ENCODE data around the gene TTC17.

Gene TTC17

GRCh38 chr11:43356336-43356735 is 2.4 kb upstream of the TTC17 start:
- no peak overlapping the region for H3K4me3 ChIP-seq (ENCODE audit: extremely low read depth, insufficient read depth, low read length, poor library complexity, severe bottlenecking)
- H3K27ac ChIP-seq (ENCODE audit: low read depth, low read length, severe bottlenecking) = no peak overlapping the region
- H3K4me1 ChIP-seq (ENCODE audit: control insufficient read depth, insufficient read depth, low read length, poor library complexity, severe bottlenecking) = peaks cover 4% of the 10 kb centered on the region
- no peaks in the 10 kb centered on the region for H3K9me3 ChIP-seq (ENCODE audit: control insufficient read depth, low read length)
- H3K36me3 ChIP-seq (ENCODE audit: control insufficient read depth, insufficient read depth, low read length) = no peaks in the 10 kb centered on the region

- Histone ChIP-seq H3K9me3 (ENCODE audit: control insufficient read depth, low read length) (no peaks in the 10 kb centered on the region), H3K36me3 (ENCODE audit: control insufficient read depth, insufficient read depth, low read length) (peaks cover 11% of the 10 kb centered on the region), H3K4me1 (ENCODE audit: control insufficient read depth, insufficient read depth, low read length, poor library complexity, severe bottlenecking) (peaks cover 4% of the 10 kb centered on the region), H3K27ac (ENCODE audit: low read depth, low read length, severe bottlenecking) (peak overlapping the region; percentile 91), H3K4me3 (ENCODE audit: extremely low read depth, insufficient read depth, low read length, poor library complexity, severe bottlenecking) (peak overlapping the region; percentile 85)
- 16 to 33% methylated on average over 10 to 15 of the region's 16 CpGs for WGBS, 2 experiments (ENCODE audit: insufficient coverage in 2 of 2)
Measured at GRCh38 chr11:43358279-43358800, 380 bp upstream of the TTC17 start.

GRCh38 chr11:43359422-43359818 is 700 bp downstream of the TTC17 start:
- peaks cover 4% of the 10 kb centered on the region for H3K4me1 ChIP-seq (ENCODE audit: control insufficient read depth, insufficient read depth, low read length, poor library complexity, severe bottlenecking)
- peaks cover 15% of the 10 kb centered on the region for H3K36me3 ChIP-seq (ENCODE audit: control insufficient read depth, insufficient read depth, low read length)
- H3K27ac ChIP-seq (ENCODE audit: low read depth, low read length, severe bottlenecking) = peak overlapping the region; percentile 91
- WGBS, 2 experiments (ENCODE audit: insufficient coverage in 2 of 2) = 0 to 2% methylated on average over 10 to 14 of the region's 14 CpGs
- peak overlapping the region; percentile 85 for H3K4me3 ChIP-seq (ENCODE audit: extremely low read depth, insufficient read depth, low read length, poor library complexity, severe bottlenecking)
- H3K9me3 ChIP-seq (ENCODE audit: control insufficient read depth, low read length) = no peaks in the 10 kb centered on the region

- H3K4me3 ChIP-seq (ENCODE audit: extremely low read depth, insufficient read depth, low read length, poor library complexity, severe bottlenecking) = peak overlapping the region; percentile 85
- WGBS, 2 experiments (ENCODE audit: insufficient coverage in 2 of 2) = no CpG with 5 or more reads among the region's 1 CpG
- peaks cover 22% of the 10 kb centered on the region for H3K36me3 ChIP-seq (ENCODE audit: control insufficient read depth, insufficient read depth, low read length)
- H3K4me1 ChIP-seq (ENCODE audit: control insufficient read depth, insufficient read depth, low read length, poor library complexity, severe bottlenecking) = peaks cover 4% of the 10 kb centered on the region
- no peaks in the 10 kb centered on the region for H3K9me3 ChIP-seq (ENCODE audit: control insufficient read depth, low read length)
- no peak overlapping the region for H3K27ac ChIP-seq (ENCODE audit: low read depth, low read length, severe bottlenecking)
Measured at GRCh38 chr11:43360361-43361032, 1.8 kb downstream of the TTC17 start.

GRCh38 chr11:43366677-43367076 is 8.0 kb downstream of the TTC17 start:
- no peak overlapping the region for H3K4me3 ChIP-seq (ENCODE audit: extremely low read depth, insufficient read depth, low read length, poor library complexity, severe bottlenecking)
- H3K36me3 ChIP-seq (ENCODE audit: control insufficient read depth, insufficient read depth, low read length) = peaks cover 46% of the 10 kb centered on the region
- 96% methylated on average over 4 to 5 of the region's 5 CpGs for WGBS, 2 experiments (ENCODE audit: insufficient coverage in 2 of 2)
- no peak overlapping the region for H3K27ac ChIP-seq (ENCODE audit: low read depth, low read length, severe bottlenecking)
- H3K9me3 ChIP-seq (ENCODE audit: control insufficient read depth, low read length) = no peaks in the 10 kb centered on the region
- peaks cover 5% of the 10 kb centered on the region for H3K4me1 ChIP-seq (ENCODE audit: control insufficient read depth, insufficient read depth, low read length, poor library complexity, severe bottlenecking)

- no peaks in the 10 kb centered on the region for H3K9me3 ChIP-seq (ENCODE audit: control insufficient read depth, low read length)
- H3K27ac ChIP-seq (ENCODE audit: low read depth, low read length, severe bottlenecking) = no peak overlapping the region
- peaks cover 5% of the 10 kb centered on the region for H3K4me1 ChIP-seq (ENCODE audit: control insufficient read depth, insufficient read depth, low read length, poor library complexity, severe bottlenecking)
- H3K4me3 ChIP-seq (ENCODE audit: extremely low read depth, insufficient read depth, low read length, poor library complexity, severe bottlenecking) = no peak overlapping the region
- peaks cover 44% of the 10 kb centered on the region for H3K36me3 ChIP-seq (ENCODE audit: control insufficient read depth, insufficient read depth, low read length)
- WGBS, 2 experiments (ENCODE audit: insufficient coverage in 2 of 2) = 95 to 98% methylated on average over 6 to 7 of the region's 7 CpGs
Measured at GRCh38 chr11:43367382-43368178, 8.9 kb downstream of the TTC17 start.

- no peaks in the 10 kb centered on the region for H3K9me3 ChIP-seq (ENCODE audit: control insufficient read depth, low read length)
- peaks cover 22% of the 10 kb centered on the region for H3K36me3 ChIP-seq (ENCODE audit: control insufficient read depth, insufficient read depth, low read length)
- H3K4me3 ChIP-seq (ENCODE audit: extremely low read depth, insufficient read depth, low read length, poor library complexity, severe bottlenecking) = no peak overlapping the region
- H3K27ac ChIP-seq (ENCODE audit: low read depth, low read length, severe bottlenecking) = no peak overlapping the region
- WGBS, 2 experiments (ENCODE audit: insufficient coverage in 2 of 2) = 100% methylated on average over 2 of the region's 2 CpGs; no CpG with 5 or more reads in 1 of the 2 experiments
- no peaks in the 10 kb centered on the region for H3K4me1 ChIP-seq (ENCODE audit: control insufficient read depth, insufficient read depth, low read length, poor library complexity, severe bottlenecking)
Measured at GRCh38 chr11:43376065-43376464, 17.3 kb downstream of the TTC17 start.

- H3K4me3 ChIP-seq (ENCODE audit: extremely low read depth, insufficient read depth, low read length, poor library complexity, severe bottlenecking) = no peak overlapping the region
- H3K36me3 ChIP-seq (ENCODE audit: control insufficient read depth, insufficient read depth, low read length) = peaks cover 23% of the 10 kb centered on the region
- no peaks in the 10 kb centered on the region for H3K9me3 ChIP-seq (ENCODE audit: control insufficient read depth, low read length)
- WGBS, 2 experiments (ENCODE audit: insufficient coverage in 2 of 2) = 100% methylated on average over 1 of the region's 2 CpGs; no CpG with 5 or more reads in 1 of the 2 experiments
- no peak overlapping the region for H3K27ac ChIP-seq (ENCODE audit: low read depth, low read length, severe bottlenecking)
- H3K4me1 ChIP-seq (ENCODE audit: control insufficient read depth, insufficient read depth, low read length, poor library complexity, severe bottlenecking) = no peaks in the 10 kb centered on the region
Measured at GRCh38 chr11:43376594-43376993, 17.9 kb downstream of the TTC17 start.

- no peak overlapping the region for H3K27ac ChIP-seq (ENCODE audit: low read depth, low read length, severe bottlenecking)
- no peaks in the 10 kb centered on the region for H3K4me1 ChIP-seq (ENCODE audit: control insufficient read depth, insufficient read depth, low read length, poor library complexity, severe bottlenecking)
- H3K9me3 ChIP-seq (ENCODE audit: control insufficient read depth, low read length) = no peaks in the 10 kb centered on the region
- no peak overlapping the region for H3K4me3 ChIP-seq (ENCODE audit: extremely low read depth, insufficient read depth, low read length, poor library complexity, severe bottlenecking)
- H3K36me3 ChIP-seq (ENCODE audit: control insufficient read depth, insufficient read depth, low read length) = peaks cover 21% of the 10 kb centered on the region
Measured at GRCh38 chr11:43377389-43377788, 18.7 kb downstream of the TTC17 start.

GRCh38 chr11:43378897-43379296 is 20.2 kb downstream of the TTC17 start:
- no peaks in the 10 kb centered on the region for H3K4me1 ChIP-seq (ENCODE audit: control insufficient read depth, insufficient read depth, low read length, poor library complexity, severe bottlenecking)
- WGBS, 2 experiments (ENCODE audit: insufficient coverage in 2 of 2) = 94% methylated on average over 3 of the region's 3 CpGs; no CpG with 5 or more reads in 1 of the 2 experiments
- H3K36me3 ChIP-seq (ENCODE audit: control insufficient read depth, insufficient read depth, low read length) = peaks cover 22% of the 10 kb centered on the region
- no peak overlapping the region for H3K27ac ChIP-seq (ENCODE audit: low read depth, low read length, severe bottlenecking)
- H3K4me3 ChIP-seq (ENCODE audit: extremely low read depth, insufficient read depth, low read length, poor library complexity, severe bottlenecking) = no peak overlapping the region
- H3K9me3 ChIP-seq (ENCODE audit: control insufficient read depth, low read length) = no peaks in the 10 kb centered on the region

GRCh38 chr11:43381802-43382201 is 23.1 kb downstream of the TTC17 start:
- Histone ChIP-seq H3K4me1 (ENCODE audit: control insufficient read depth, insufficient read depth, low read length, poor library complexity, severe bottlenecking) (no peaks in the 10 kb centered on the region), H3K9me3 (ENCODE audit: control insufficient read depth, low read length) (no peaks in the 10 kb centered on the region), H3K36me3 (ENCODE audit: control insufficient read depth, insufficient read depth, low read length) (peaks cover 21% of the 10 kb centered on the region), H3K4me3 (ENCODE audit: extremely low read depth, insufficient read depth, low read length, poor library complexity, severe bottlenecking) (no peak overlapping the region), H3K27ac (ENCODE audit: low read depth, low read length, severe bottlenecking) (no peak overlapping the region)
- 36 to 37% methylated on average over 2 of the region's 2 CpGs for WGBS, 2 experiments (ENCODE audit: insufficient coverage in 2 of 2)
